ENCODE measurements around the gene ARGFX. TPM values are rescaled to one million over a fixed set of nuclear protein-coding genes. Genes with fewer than 3 reads are reported as not detected.

ARGFX gene
- total RNA-seq, 1 experiment from 2014 or later = not detected

GRCh38 chr3:121557426-121557934 lies 10.3 kb upstream of the ARGFX start:
- no peaks in the 10 kb centered on the region for H3K9me3 ChIP-seq (ENCODE audit: low read depth, low read length, poor library complexity, severe bottlenecking)
- H3K36me3 ChIP-seq (ENCODE audit: insufficient read depth, low read length, poor library complexity, severe bottlenecking) = no peaks in the 10 kb centered on the region
- H3K27me3 ChIP-seq (replicated peaks; ENCODE audit: insufficient read depth, low read depth, low read length, poor library complexity) = no peaks in the 10 kb centered on the region
- BruUV-seq (replicated peaks) = no TSS peak
- no peak overlapping the region for H3K4me3 ChIP-seq (ENCODE audit: low read depth, low read length, poor library complexity, severe bottlenecking)
- ChIA-PET CTCF (no interaction called here), POLR2A (ENCODE audit: low non-redundant PET) (no interaction called here)
- TF ChIP-seq EZH2 (IDR thresholded peaks at IDR 0.05; ENCODE audit: borderline replicate concordance, low read depth, low read length, poor library complexity, severe bottlenecking) (no peak), CTCF (conservative IDR thresholded peaks at IDR 0.05; ENCODE audit: low read depth, low read length) (no peak)
- no peak overlapping the region for H3K27ac ChIP-seq (ENCODE audit: low read depth, low read length, poor library complexity, severe bottlenecking)
- no peaks in the 10 kb centered on the region for H3K4me1 ChIP-seq (ENCODE audit: insufficient read depth, low read length, poor library complexity, severe bottlenecking)
- intact Hi-C loops (cut with micrococcal nuclease; ENCODE audit: unreplicated experiment) = no loop called here
- DNase-seq (ENCODE audit: low spot score) = no peak

GRCh38 chr3:121562148-121562547 lies 5.6 kb upstream of the ARGFX start:
- no peak for DNase-seq (ENCODE audit: low spot score)
- Histone ChIP-seq H3K27me3 (replicated peaks; ENCODE audit: insufficient read depth, low read depth, low read length, poor library complexity) (no peaks in the 10 kb centered on the region), H3K36me3 (ENCODE audit: insufficient read depth, low read length, poor library complexity, severe bottlenecking) (no peaks in the 10 kb centered on the region), H3K4me3 (ENCODE audit: low read depth, low read length, poor library complexity, severe bottlenecking) (no peak overlapping the region), H3K9me3 (ENCODE audit: low read depth, low read length, poor library complexity, severe bottlenecking) (no peaks in the 10 kb centered on the region), H3K4me1 (ENCODE audit: insufficient read depth, low read length, poor library complexity, severe bottlenecking) (no peaks in the 10 kb centered on the region), H3K27ac (ENCODE audit: low read depth, low read length, poor library complexity, severe bottlenecking) (no peak overlapping the region)
- ChIA-PET CTCF (interaction anchor here (1.1 kb wide), 1 partner anchor 15 kb away, joined by 3 read pairs; no protein-coding TSS in a partner anchor), POLR2A (ENCODE audit: low non-redundant PET) (no interaction called here)
- no TSS peak for BruUV-seq (replicated peaks)
- TF ChIP-seq CTCF (conservative IDR thresholded peaks at IDR 0.05; ENCODE audit: low read depth, low read length) (no peak), EZH2 (IDR thresholded peaks at IDR 0.05; ENCODE audit: borderline replicate concordance, low read depth, low read length, poor library complexity, severe bottlenecking) (no peak)
- intact Hi-C loops (cut with micrococcal nuclease; ENCODE audit: unreplicated experiment) = no loop called here

- Histone ChIP-seq H3K27me3 (replicated peaks; ENCODE audit: insufficient read depth, low read depth, low read length, poor library complexity) (no peaks in the 10 kb centered on the region), H3K9me3 (ENCODE audit: low read depth, low read length, poor library complexity, severe bottlenecking) (no peaks in the 10 kb centered on the region), H3K36me3 (ENCODE audit: insufficient read depth, low read length, poor library complexity, severe bottlenecking) (no peaks in the 10 kb centered on the region), H3K4me1 (ENCODE audit: insufficient read depth, low read length, poor library complexity, severe bottlenecking) (no peaks in the 10 kb centered on the region), H3K4me3 (ENCODE audit: low read depth, low read length, poor library complexity, severe bottlenecking) (no peak overlapping the region), H3K27ac (ENCODE audit: low read depth, low read length, poor library complexity, severe bottlenecking) (no peak overlapping the region)
- no peak for DNase-seq (ENCODE audit: low spot score)
- POLR2A ChIA-PET (ENCODE audit: low non-redundant PET) = no interaction called here
- CTCF ChIA-PET = no interaction called here
- no TSS peak for BruUV-seq (replicated peaks)
- TF ChIP-seq EZH2 (IDR thresholded peaks at IDR 0.05; ENCODE audit: borderline replicate concordance, low read depth, low read length, poor library complexity, severe bottlenecking) (no peak), CTCF (conservative IDR thresholded peaks at IDR 0.05; ENCODE audit: low read depth, low read length) (no peak)
- intact Hi-C loops (cut with micrococcal nuclease; ENCODE audit: unreplicated experiment) = no loop called here
These were observed 976 bp upstream of the ARGFX start for GRCh38 chr3:121566773-121567172.

Data from A673 (cell line).